Measurements from ENCODE around the gene PPM1F. TPM values are rescaled to one million over a fixed set of nuclear protein-coding genes. Genes with fewer than 3 reads are reported as not detected.

PPM1F gene, protein sequence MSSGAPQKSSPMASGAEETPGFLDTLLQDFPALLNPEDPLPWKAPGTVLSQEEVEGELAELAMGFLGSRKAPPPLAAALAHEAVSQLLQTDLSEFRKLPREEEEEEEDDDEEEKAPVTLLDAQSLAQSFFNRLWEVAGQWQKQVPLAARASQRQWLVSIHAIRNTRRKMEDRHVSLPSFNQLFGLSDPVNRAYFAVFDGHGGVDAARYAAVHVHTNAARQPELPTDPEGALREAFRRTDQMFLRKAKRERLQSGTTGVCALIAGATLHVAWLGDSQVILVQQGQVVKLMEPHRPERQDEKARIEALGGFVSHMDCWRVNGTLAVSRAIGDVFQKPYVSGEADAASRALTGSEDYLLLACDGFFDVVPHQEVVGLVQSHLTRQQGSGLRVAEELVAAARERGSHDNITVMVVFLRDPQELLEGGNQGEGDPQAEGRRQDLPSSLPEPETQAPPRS
- total RNA-seq (10 to 100 TPM; 50.3 to 65.1 TPM), polyA plus RNA-seq (10 to 100 TPM in 1 of 2 donors, 1 to 10 TPM in 1; 5.9 to 13.8 TPM)
- long read RNA-seq, donor 1, full-length matches to known transcripts, result 25 of 82 reads
- long read RNA-seq, donor 1, partial matches to known transcripts, result 8 of 82 reads
- long read RNA-seq, donor 1, other reads (novel, unspliced or antisense), result 49 of 82 reads
- long read RNA-seq, donor 2, full-length matches to known transcripts, result 18 of 74 reads
- long read RNA-seq, donor 2, partial matches to known transcripts, result 12 of 74 reads
- long read RNA-seq, donor 2, other reads (novel, unspliced or antisense), result 44 of 74 reads

DNA sequence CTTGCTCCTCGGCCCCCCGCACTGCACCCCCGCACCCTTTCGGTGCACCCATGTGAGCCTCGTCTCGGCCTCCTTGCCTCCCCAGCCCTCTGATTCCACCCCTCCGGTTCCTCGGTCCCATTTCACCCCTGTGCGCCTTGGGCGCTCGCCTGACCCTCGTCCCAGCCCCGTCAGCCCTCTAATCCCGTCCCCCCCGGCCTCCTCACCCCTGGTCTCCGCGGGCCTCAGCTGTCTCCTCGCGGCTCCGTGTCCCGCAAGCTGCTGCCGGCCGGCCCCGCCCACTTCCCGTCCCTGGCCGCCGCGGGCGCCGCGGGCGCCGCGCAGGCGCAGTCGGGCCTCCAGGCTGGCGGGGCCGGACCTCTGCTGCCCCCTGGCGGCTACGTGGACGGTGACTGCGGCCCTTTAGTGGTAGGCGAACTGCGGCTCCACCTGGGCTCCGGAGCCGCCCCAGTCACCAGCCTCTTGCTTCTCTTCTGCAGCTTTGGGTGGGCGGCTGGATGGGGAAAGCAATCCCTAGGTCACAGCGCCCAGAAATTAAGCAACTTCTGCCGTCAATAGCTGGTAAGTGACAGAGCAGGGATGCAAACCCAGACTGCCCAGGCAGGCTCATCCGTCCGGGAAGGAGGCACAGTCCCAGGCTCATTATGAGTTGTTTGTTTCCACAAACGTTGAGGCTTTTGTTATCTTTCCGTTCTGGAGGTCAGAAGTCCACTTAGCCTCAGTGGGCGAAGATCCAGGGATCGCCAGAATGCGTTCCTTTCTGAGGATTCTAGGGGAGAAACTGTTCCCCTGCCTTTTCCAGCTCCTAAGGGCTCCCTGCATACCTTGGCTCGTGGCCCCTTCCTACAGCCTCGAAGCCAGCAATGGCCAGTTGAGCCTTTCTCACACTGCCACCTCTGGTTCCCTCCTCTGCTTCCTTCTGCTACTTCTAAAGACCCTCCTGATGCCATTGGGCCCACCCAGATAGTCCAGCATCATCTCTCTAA lies at the start of gene PPM1F:
Gene PPM1F, minus strand, starts transcription at position 263 of the 986 bp plus-strand sequence. CDS start 6,800 bp downstream, outside the sequence.
- Histone ChIP-seq H3K27ac (ENCODE audit: low read depth in 1 of 2, low read length in 2 of 2) (no peak within 1 kb of the TSS), H3K4me1 (ENCODE audit: control insufficient read depth in 1 of 2, insufficient read depth in 2 of 2, low read length in 2 of 2) (no peaks in the 10 kb centered on the region), H3K36me3 (ENCODE audit: control insufficient read depth in 1 of 2, insufficient read depth in 2 of 2, low read length in 1 of 2) (no peaks in the 10 kb centered on the region), H3K4me3 (ENCODE audit: low read length in 2 of 2) (peak within 1 kb of the TSS; percentile 42 to 53), H3K27me3 (ENCODE audit: control insufficient read depth in 1 of 2, insufficient read depth in 2 of 2, low read length in 1 of 2) (no peaks in the 10 kb centered on the region), H3K9me3 (ENCODE audit: control insufficient read depth, low read length) (no peaks in the 10 kb centered on the region)
- intact Hi-C loops (cut with DNase I), result loop anchor here in 1 of 2 donors (2.0 kb wide), 1 partner anchor 240 kb away; no protein-coding TSS in a partner anchor
- WGBS, 2 donors, result 11% methylated on average over 58 of the region's 58 CpGs
- peak; percentile 90 for ATAC-seq (ENCODE audit: low FRiP score)
- DNase-seq, result peak; percentile 91 to 96

DNA sequence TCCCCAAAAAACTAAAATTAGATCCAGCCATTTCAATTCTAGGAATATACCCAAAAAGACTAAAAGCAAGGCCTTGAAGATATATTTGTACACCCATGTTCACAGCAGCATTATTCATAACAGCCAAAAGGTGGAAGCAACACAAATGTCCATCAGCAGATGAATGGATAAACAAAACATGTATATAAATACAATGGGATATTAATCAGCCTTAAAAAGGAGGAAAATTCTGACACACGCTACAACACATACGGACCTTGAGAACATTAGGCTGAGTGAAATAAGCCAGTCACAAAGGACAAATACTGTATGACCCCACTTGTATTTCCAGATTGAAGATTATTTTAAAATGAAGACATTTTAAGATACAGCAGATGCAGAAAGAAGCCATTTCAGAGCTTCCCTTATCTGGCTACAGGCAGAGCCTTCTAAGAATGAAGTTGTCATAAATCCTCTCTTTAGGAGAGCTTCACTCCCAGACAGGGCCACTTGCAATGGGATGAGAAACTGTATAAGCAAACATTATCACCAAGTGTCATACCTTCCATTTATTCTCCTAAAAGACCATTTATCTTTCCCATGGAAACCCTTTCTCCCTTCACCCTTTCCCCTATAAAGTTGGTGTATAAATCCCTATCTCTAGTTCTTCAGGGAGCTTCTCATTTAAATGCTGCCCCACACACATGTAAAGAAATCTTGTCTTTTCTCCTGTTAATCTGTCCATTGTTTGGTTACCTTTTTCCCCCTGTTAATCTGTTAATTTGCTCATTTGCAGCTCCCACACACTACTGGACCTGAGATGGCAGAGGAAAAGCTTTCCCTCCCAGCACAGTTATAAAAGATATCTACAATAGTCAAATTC lies 49.2 kb upstream of the PPM1F start:
- H3K4me1 ChIP-seq (ENCODE audit: control insufficient read depth in 1 of 2, insufficient read depth in 2 of 2, low read length in 2 of 2), result no peaks in the 10 kb centered on the region
- H3K9me3 ChIP-seq (ENCODE audit: control insufficient read depth, low read length), result no peaks in the 10 kb centered on the region
- DNase-seq (no peak), ATAC-seq (ENCODE audit: low FRiP score) (no peak)
- no peaks in the 10 kb centered on the region for H3K36me3 ChIP-seq (ENCODE audit: control insufficient read depth in 1 of 2, insufficient read depth in 2 of 2, low read length in 1 of 2)
- no peaks in the 10 kb centered on the region for H3K27me3 ChIP-seq (ENCODE audit: control insufficient read depth in 1 of 2, insufficient read depth in 2 of 2, low read length in 1 of 2)
- no peak overlapping the region for H3K4me3 ChIP-seq (ENCODE audit: low read length in 2 of 2)
- no peak overlapping the region for H3K27ac ChIP-seq (ENCODE audit: low read depth in 1 of 2, low read length in 2 of 2)
- intact Hi-C loops (cut with DNase I), result no loop called here
- 82 to 92% methylated on average over 2 of the region's 2 CpGs for WGBS, 2 donors

DNA sequence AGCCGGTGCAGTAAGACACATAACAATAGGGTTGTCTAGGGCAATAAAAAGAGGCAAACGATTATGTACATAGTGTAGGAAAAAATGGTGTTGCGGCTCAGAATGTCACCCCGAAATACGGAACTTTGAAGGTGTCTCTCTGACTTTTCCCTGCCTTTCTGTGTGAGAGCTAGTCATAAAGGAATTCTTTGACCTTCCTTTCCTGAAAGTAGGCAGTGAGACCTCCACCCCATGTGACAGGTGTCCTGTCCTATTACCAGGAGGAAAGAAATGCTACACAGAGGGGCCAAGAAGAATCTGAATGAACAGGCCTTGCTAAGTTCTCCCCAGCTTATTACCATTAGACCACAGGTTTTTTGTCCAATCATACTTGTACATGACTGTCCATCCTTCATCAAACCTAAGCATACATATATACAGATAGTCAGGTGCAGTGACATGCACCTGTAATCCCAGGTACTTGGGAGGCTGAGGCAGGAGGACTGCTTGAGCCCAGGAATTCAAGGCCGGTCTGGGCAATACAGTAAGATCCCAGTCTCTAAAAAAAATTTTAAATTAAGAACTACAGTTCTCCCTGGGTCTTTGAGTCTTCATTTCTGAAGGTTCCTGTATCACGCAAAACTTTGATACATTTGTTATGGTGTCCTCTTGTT lies 46.1 kb upstream of the PPM1F start:
- H3K27me3 ChIP-seq (ENCODE audit: control insufficient read depth in 1 of 2, insufficient read depth in 2 of 2, low read length in 1 of 2), result no peaks in the 10 kb centered on the region
- no peaks in the 10 kb centered on the region for H3K4me1 ChIP-seq (ENCODE audit: control insufficient read depth in 1 of 2, insufficient read depth in 2 of 2, low read length in 2 of 2)
- DNase-seq (no peak), ATAC-seq (ENCODE audit: low FRiP score) (no peak)
- 83 to 86% methylated on average over 7 of the region's 7 CpGs for WGBS, 2 donors
- no peak overlapping the region for H3K4me3 ChIP-seq (ENCODE audit: low read length in 2 of 2)
- no peak overlapping the region for H3K27ac ChIP-seq (ENCODE audit: low read depth in 1 of 2, low read length in 2 of 2)
- intact Hi-C loops (cut with DNase I), result no loop called here
- H3K36me3 ChIP-seq (ENCODE audit: control insufficient read depth in 1 of 2, insufficient read depth in 2 of 2, low read length in 1 of 2), result no peaks in the 10 kb centered on the region
- H3K9me3 ChIP-seq (ENCODE audit: control insufficient read depth, low read length), result no peaks in the 10 kb centered on the region

DNA sequence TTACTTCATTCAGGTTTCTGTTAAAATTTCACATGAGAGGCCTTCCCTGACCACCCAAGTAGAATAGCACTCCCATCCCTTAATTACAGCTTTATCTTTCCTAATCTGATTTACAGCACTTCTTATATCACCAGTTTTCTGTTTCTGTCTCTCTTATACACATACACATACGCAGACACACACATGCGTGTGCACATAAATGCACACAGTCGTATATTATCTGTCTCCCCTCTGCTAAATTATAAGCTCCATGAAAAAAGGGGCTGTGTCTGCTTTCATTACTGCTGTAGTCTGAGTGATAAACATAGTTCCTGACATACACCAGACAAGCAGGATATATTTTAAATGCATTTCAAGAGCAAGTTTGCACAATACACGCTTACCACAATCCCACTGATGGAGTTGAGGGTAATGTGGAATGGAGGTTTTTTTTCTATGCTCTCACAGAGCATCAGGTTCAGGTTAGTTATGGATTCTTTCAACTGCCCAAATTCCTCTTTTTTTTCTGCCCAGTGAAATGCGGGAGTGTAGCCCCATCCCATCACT lies 43.6 kb upstream of the PPM1F start:
- WGBS, 2 donors, result 77 to 80% methylated on average over 5 of the region's 5 CpGs

DNA sequence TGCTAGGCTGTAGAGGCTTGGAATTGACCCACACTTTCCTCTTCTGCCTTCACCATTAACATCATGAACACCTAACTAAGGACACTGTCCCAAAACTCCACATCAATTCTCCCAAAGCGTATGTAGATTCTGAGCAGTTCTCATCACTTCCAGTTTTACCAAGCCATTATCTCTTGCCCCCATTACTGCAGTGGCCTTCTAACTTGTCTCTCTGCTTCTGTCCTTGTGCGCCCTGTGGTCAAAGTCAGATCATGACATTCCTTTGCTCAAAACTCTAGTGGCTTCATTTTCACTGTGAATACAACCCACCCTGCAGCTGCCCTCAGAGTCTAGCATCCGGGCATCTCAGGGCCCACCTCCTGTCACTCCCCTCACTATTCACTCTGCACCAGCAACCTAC lies 43.0 kb upstream of the PPM1F start:
- Histone ChIP-seq H3K27me3 (ENCODE audit: control insufficient read depth in 1 of 2, insufficient read depth in 2 of 2, low read length in 1 of 2) (no peaks in the 10 kb centered on the region), H3K4me1 (ENCODE audit: control insufficient read depth in 1 of 2, insufficient read depth in 2 of 2, low read length in 2 of 2) (no peaks in the 10 kb centered on the region), H3K36me3 (ENCODE audit: control insufficient read depth in 1 of 2, insufficient read depth in 2 of 2, low read length in 1 of 2) (no peaks in the 10 kb centered on the region), H3K4me3 (ENCODE audit: low read length in 2 of 2) (no peak overlapping the region), H3K27ac (ENCODE audit: low read depth in 1 of 2, low read length in 2 of 2) (no peak overlapping the region), H3K9me3 (ENCODE audit: control insufficient read depth, low read length) (no peaks in the 10 kb centered on the region)
- ATAC-seq (ENCODE audit: low FRiP score) (no peak), DNase-seq (no peak)
- WGBS, 2 donors, result 88 to 89% methylated on average over 3 of the region's 3 CpGs
- intact Hi-C loops (cut with DNase I), result no loop called here

More for the DNA sequence above, 43.6 kb upstream of the PPM1F start:
- Histone ChIP-seq H3K4me1 (ENCODE audit: control insufficient read depth in 1 of 2, insufficient read depth in 2 of 2, low read length in 2 of 2) (no peaks in the 10 kb centered on the region), H3K4me3 (ENCODE audit: low read length in 2 of 2) (no peak overlapping the region), H3K36me3 (ENCODE audit: control insufficient read depth in 1 of 2, insufficient read depth in 2 of 2, low read length in 1 of 2) (no peaks in the 10 kb centered on the region), H3K9me3 (ENCODE audit: control insufficient read depth, low read length) (no peaks in the 10 kb centered on the region), H3K27ac (ENCODE audit: low read depth in 1 of 2, low read length in 2 of 2) (no peak overlapping the region), H3K27me3 (ENCODE audit: control insufficient read depth in 1 of 2, insufficient read depth in 2 of 2, low read length in 1 of 2) (no peaks in the 10 kb centered on the region)
- intact Hi-C loops (cut with DNase I), result no loop called here
- ATAC-seq (ENCODE audit: low FRiP score) (no peak), DNase-seq (no peak)

DNA sequence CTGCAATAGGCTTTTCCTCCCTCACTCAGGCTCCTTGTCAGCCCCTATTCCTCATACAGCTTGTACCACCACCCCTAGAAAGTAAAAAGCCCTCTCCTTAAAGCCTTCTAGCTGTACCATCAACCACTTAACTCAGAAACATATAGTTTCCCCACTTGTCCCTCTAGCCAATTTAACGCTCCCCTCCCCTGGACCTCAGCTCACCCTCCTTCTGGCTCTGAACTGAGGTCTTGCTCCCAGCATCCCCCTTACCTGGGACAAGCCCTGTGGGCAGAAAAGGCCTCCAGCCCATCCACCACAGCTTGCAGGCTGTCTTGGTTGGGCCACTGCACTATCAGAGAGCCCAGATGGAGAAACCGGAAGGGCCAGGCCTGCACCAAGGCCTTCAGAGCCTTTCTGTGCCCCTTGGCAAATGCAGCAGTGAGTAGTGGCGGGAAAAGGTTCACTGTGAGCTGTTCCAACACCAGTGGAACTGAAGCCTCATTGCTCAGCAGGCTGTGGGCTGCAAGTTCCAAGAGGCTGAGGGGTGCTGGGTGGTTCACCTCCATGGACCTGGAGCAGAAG lies 42.3 kb upstream of the PPM1F start:
- intact Hi-C loops (cut with DNase I), result no loop called here
- WGBS, 2 donors, result 81 to 88% methylated on average over 3 of the region's 3 CpGs
- H3K27me3 ChIP-seq (ENCODE audit: control insufficient read depth in 1 of 2, insufficient read depth in 2 of 2, low read length in 1 of 2), result no peaks in the 10 kb centered on the region

DNA sequence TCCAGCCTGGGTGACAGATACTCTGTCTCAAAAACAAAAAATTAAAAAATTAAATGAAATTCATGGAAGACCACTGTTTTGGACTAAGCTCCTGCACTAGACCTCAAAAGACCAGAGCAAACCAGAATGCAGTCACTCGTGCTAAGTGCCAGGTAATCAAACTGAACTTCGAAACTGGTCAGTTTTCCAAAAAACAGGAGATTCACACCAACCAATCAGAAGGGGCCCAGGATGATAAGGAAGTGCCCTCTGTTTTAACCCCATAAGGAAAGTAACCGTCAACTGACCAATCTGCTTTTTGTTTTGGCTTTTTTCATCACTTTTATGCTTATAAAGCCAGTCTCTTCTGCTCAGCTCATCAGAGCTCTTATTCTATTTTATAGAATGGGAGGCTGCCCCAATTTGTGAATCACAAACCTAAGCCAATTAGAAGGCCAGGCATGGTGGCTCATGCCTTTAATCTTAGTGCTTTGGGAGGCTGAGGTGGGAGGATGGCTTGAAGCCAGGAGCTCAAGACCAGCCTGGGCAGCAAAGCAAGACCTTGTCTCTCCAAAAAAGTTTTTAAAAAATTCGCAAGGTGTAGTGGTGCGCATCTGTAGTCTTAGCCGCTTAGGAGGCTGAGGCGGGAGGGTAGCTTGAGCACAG lies 40.1 kb upstream of the PPM1F start:
- DNase-seq, result no peak
- no peak for ATAC-seq (ENCODE audit: low FRiP score)
- Histone ChIP-seq H3K27ac (ENCODE audit: low read depth in 1 of 2, low read length in 2 of 2) (no peak overlapping the region), H3K4me3 (ENCODE audit: low read length in 2 of 2) (no peak overlapping the region), H3K27me3 (ENCODE audit: control insufficient read depth in 1 of 2, insufficient read depth in 2 of 2, low read length in 1 of 2) (no peaks in the 10 kb centered on the region), H3K9me3 (ENCODE audit: control insufficient read depth, low read length) (no peaks in the 10 kb centered on the region), H3K36me3 (ENCODE audit: control insufficient read depth in 1 of 2, insufficient read depth in 2 of 2, low read length in 1 of 2) (no peaks in the 10 kb centered on the region), H3K4me1 (ENCODE audit: control insufficient read depth in 1 of 2, insufficient read depth in 2 of 2, low read length in 2 of 2) (no peaks in the 10 kb centered on the region)
- WGBS, 2 donors, result 71% methylated on average over 7 of the region's 7 CpGs
- intact Hi-C loops (cut with DNase I), result no loop called here

More for the DNA sequence above, 42.3 kb upstream of the PPM1F start:
- Histone ChIP-seq H3K36me3 (ENCODE audit: control insufficient read depth in 1 of 2, insufficient read depth in 2 of 2, low read length in 1 of 2) (no peaks in the 10 kb centered on the region), H3K9me3 (ENCODE audit: control insufficient read depth, low read length) (no peaks in the 10 kb centered on the region), H3K4me1 (ENCODE audit: control insufficient read depth in 1 of 2, insufficient read depth in 2 of 2, low read length in 2 of 2) (no peaks in the 10 kb centered on the region), H3K27ac (ENCODE audit: low read depth in 1 of 2, low read length in 2 of 2) (no peak overlapping the region), H3K4me3 (ENCODE audit: low read length in 2 of 2) (no peak overlapping the region)
- DNase-seq (no peak), ATAC-seq (ENCODE audit: low FRiP score) (no peak)

Measured in aorta (tissue), 5 donors.